ENCODE results near the gene UBASH3A. TPM values are rescaled to one million over a fixed set of nuclear protein-coding genes. Genes with fewer than 3 reads are reported as not detected.

The UBASH3A gene
- total and polyA plus RNA-seq, 8 donors = 0.18 to 4.6 (median 0.31) TPM; not detected in 1

DNA sequence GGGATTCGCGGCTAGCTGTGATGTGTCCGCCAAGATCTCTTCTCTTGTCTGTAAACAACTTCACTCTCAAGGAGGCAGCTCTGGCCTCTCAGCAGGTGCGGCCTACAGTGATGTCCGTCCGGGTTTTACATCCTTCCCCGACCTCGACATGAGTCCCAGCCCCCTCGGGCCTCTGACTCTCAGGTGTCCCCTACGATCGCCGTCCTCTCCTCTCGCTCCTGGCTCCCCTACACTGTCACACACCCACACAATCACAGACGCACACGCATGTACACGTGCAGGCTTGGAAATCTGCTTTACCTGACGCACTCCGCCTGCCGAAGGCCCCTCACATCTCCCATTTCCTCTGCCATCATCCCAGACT lies 93.1 kb downstream of the UBASH3A start:
- H3K4me3 ChIP-seq = peak overlapping the region; percentile 62 to 68 (median 64)

More for the DNA sequence above, 93.1 kb downstream of the UBASH3A start:
- 10 to 24% (median 20%) methylated on average over 19 of the region's 19 CpGs for WGBS, 5 donors
- peak in 1 of 2 donors; percentile 76 for DNase-seq
- Histone ChIP-seq H3K27ac (peak overlapping the region; percentile 86 to 95 (median 88)), H3K4me1 (peaks cover 11 to 31% (median 18%) of the 10 kb centered on the region in 4 donors), H3K36me3 (no peaks in the 10 kb centered on the region), H3K27me3 (no peaks in the 10 kb centered on the region), H3K9me3 (no peaks in the 10 kb centered on the region)
- intact Hi-C loops (cut with DNase I; ENCODE audit: low total_unique reads) = no loop called here
- TF ChIP-seq POLR2A (IDR thresholded peaks at IDR 0.05) (no peak), POLR2AphosphoS5 (IDR thresholded peaks at IDR 0.05) (no peak), EP300 (IDR thresholded peaks at IDR 0.05) (no peak)
- TF ChIP-seq, protein P1, sequence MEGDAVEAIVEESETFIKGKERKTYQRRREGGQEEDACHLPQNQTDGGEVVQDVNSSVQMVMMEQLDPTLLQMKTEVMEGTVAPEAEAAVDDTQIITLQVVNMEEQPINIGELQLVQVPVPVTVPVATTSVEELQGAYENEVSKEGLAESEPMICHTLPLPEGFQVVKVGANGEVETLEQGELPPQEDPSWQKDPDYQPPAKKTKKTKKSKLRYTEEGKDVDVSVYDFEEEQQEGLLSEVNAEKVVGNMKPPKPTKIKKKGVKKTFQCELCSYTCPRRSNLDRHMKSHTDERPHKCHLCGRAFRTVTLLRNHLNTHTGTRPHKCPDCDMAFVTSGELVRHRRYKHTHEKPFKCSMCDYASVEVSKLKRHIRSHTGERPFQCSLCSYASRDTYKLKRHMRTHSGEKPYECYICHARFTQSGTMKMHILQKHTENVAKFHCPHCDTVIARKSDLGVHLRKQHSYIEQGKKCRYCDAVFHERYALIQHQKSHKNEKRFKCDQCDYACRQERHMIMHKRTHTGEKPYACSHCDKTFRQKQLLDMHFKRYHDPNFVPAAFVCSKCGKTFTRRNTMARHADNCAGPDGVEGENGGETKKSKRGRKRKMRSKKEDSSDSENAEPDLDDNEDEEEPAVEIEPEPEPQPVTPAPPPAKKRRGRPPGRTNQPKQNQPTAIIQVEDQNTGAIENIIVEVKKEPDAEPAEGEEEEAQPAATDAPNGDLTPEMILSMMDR (IDR thresholded peaks at IDR 0.05) = no peak

Small RNA genes within 50 kb of the gene (small RNA-seq; reads per million reads assigned to genes)
- gene RNU6-1149P = 0 reads per million in 4 donors

Other genes with a start within 250 kb of the UBASH3A start
- gene ABCG1, start 184.8 kb upstream of the UBASH3A start, total RNA-seq = 10 to 100 TPM in 4 of 5 donors, 1 to 10 TPM in 1; 4.1 to 65.9 (median 31.6) TPM
- 1 to 10 TPM; 3.1 to 4.7 (median 4.2) TPM for gene ABCG1, start 184.8 kb upstream of the UBASH3A start, polyA plus RNA-seq
- gene TFF3, start 88.5 kb upstream of the UBASH3A start, total RNA-seq = 100 to 1,000 TPM in 2 of 5 donors, 10 to 100 TPM in 2, 1 to 10 TPM in 1; 2.0 to 488 (median 49.6) TPM
- gene TFF3, start 88.5 kb upstream of the UBASH3A start, polyA plus RNA-seq = 10 to 100 TPM in 2 of 3 donors, 1 to 10 TPM in 1; 7.1 to 27.8 (median 26.8) TPM
- 1,000 to 10,000 TPM in 3 of 5 donors, 100 to 1,000 TPM in 1, 1 to 10 TPM in 1; 2.3 to 2,979 (median 1,039) TPM for gene TFF2, start 52.9 kb upstream of the UBASH3A start, total RNA-seq
- gene TFF2, start 52.9 kb upstream of the UBASH3A start, polyA plus RNA-seq = 1,000 to 10,000 TPM in 2 of 3 donors, 100 to 1,000 TPM in 1; 154 to 2,390 (median 1,084) TPM
- gene TFF1, start 37.4 kb upstream of the UBASH3A start, total RNA-seq = 1,000 to 10,000 TPM in 1 of 5 donors, 100 to 1,000 TPM in 1, 10 to 100 TPM in 2, not detected in 1; 62.4 to 1,697 (median 407) TPM
- gene TFF1, start 37.4 kb upstream of the UBASH3A start, polyA plus RNA-seq = over 10,000 TPM in 1 of 3 donors, 1,000 to 10,000 TPM in 1, 100 to 1,000 TPM in 1; 385 to 10,944 (median 1,930) TPM
- 10 to 100 TPM in 2 of 5 donors, 1 to 10 TPM in 1, under 1 TPM in 1, not detected in 1; 0.45 to 37.9 (median 9.7) TPM for gene TMPRSS3, start 7.8 kb upstream of the UBASH3A start, total RNA-seq
- 1 to 10 TPM; 1.8 to 3.9 (median 3.7) TPM for gene TMPRSS3, start 7.8 kb upstream of the UBASH3A start, polyA plus RNA-seq
- gene RSPH1, start 92.3 kb downstream of the UBASH3A start, total RNA-seq = 1 to 10 TPM in 1 of 5 donors, under 1 TPM in 3, not detected in 1; 0.37 to 8.9 (median 0.58) TPM
- gene RSPH1, start 92.3 kb downstream of the UBASH3A start, polyA plus RNA-seq = 1 to 10 TPM; 1.8 to 2.9 (median 2.8) TPM
- gene SLC37A1, start 110.0 kb downstream of the UBASH3A start, total RNA-seq = 10 to 100 TPM in 4 of 5 donors, 1 to 10 TPM in 1; 9.8 to 72.9 (median 23.9) TPM
- gene SLC37A1, start 110.0 kb downstream of the UBASH3A start, polyA plus RNA-seq = 10 to 100 TPM; 10.3 to 12.4 (median 11.3) TPM
- gene PDE9A, start 249.7 kb downstream of the UBASH3A start, total RNA-seq = 10 to 100 TPM in 4 of 5 donors, 1 to 10 TPM in 1; 6.4 to 77.1 (median 16.8) TPM
- 10 to 100 TPM in 1 of 3 donors, 1 to 10 TPM in 2; 8.1 to 11.9 (median 9.0) TPM for gene PDE9A, start 249.7 kb downstream of the UBASH3A start, polyA plus RNA-seq